ENCODE results near the gene LRRK2. TPM values are rescaled to one million over a fixed set of nuclear protein-coding genes. Genes with fewer than 3 reads are reported as not detected.

LRRK2 gene
- total and polyA plus RNA-seq, 2 donors from 2014 or later, result 8.6 to 110 TPM

GRCh38 chr12:40227447-40227846 lies 2.6 kb downstream of the LRRK2 start:
- Histone ChIP-seq H3K27ac (ENCODE audit: low read depth in 2 of 2, low read length in 2 of 2) (peak overlapping the region in 1 of 2 donors; percentile 68), H3K36me3 (ENCODE audit: control insufficient read depth in 2 of 3, insufficient read depth in 3 of 3, low read length in 3 of 3) (no peaks in the 10 kb centered on the region), H3K4me1 (ENCODE audit: control insufficient read depth in 2 of 3, insufficient read depth in 2 of 3, low read depth in 1 of 3, low read length in 3 of 3) (peaks cover 0 to 9% (median 0%) of the 10 kb centered on the region in 3 donors), H3K9ac (ENCODE audit: low read length in 3 of 3) (no peak overlapping the region), H3K9me3 (ENCODE audit: control insufficient read depth in 2 of 3, insufficient read depth in 1 of 3, low read length in 3 of 3) (no peaks in the 10 kb centered on the region), H3K27me3 (ENCODE audit: control insufficient read depth, insufficient read depth, low read length) (no peaks in the 10 kb centered on the region), H3K4me3 (ENCODE audit: low read length in 3 of 3) (peak overlapping the region in 2 of 3 donors; percentile 13 to 25)
- intact Hi-C loops (cut with DNase I), result loop anchor here (10.0 kb wide), 1 partner anchor 73 kb away; no protein-coding TSS in a partner anchor
- no peak for TF ChIP-seq CTCF (IDR thresholded peaks at IDR 0.05; ENCODE audit: borderline replicate concordance, extremely low read depth, insufficient read depth)
- FAIRE-seq (no peak), DNase-seq (no peak)

DNA sequence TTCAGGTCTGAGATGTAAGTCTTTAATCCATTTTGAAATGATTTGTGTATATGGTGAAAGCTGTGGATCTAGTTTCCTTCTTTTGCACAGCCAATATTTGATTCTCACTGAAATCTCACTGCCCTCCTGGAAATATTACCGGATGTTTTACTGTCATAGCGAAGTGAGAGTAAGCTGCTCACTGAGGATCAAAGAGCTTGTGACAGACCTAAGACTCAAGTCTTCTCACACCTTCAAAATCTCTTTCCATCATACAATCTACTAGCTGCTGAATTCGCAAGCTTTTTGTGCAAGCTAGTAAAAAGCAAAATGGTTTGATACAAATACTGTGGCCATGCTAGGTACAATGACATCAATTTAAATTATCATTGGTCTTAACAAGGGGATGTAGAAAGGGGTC lies 3.9 kb downstream of the LRRK2 start:
- intact Hi-C loops (cut with DNase I), result loop anchor here (10.0 kb wide), 1 partner anchor 74 kb away; no protein-coding TSS in a partner anchor
- DNase-seq (no peak), FAIRE-seq (no peak)
- H3K27ac ChIP-seq (ENCODE audit: low read depth in 2 of 2, low read length in 2 of 2), result no peak overlapping the region
- H3K36me3 ChIP-seq (ENCODE audit: control insufficient read depth in 2 of 3, insufficient read depth in 3 of 3, low read length in 3 of 3), result no peaks in the 10 kb centered on the region
- H3K9ac ChIP-seq (ENCODE audit: low read length in 3 of 3), result no peak overlapping the region
- peaks cover 0 to 9% (median 0%) of the 10 kb centered on the region in 3 donors for H3K4me1 ChIP-seq (ENCODE audit: control insufficient read depth in 2 of 3, insufficient read depth in 2 of 3, low read depth in 1 of 3, low read length in 3 of 3)
- H3K9me3 ChIP-seq (ENCODE audit: control insufficient read depth in 2 of 3, insufficient read depth in 1 of 3, low read length in 3 of 3), result no peaks in the 10 kb centered on the region
- peak overlapping the region in 2 of 3 donors; percentile 40 to 47 for H3K4me3 ChIP-seq (ENCODE audit: low read length in 3 of 3)
- H3K27me3 ChIP-seq (ENCODE audit: control insufficient read depth, insufficient read depth, low read length), result no peaks in the 10 kb centered on the region
- TF ChIP-seq CTCF (IDR thresholded peaks at IDR 0.05; ENCODE audit: borderline replicate concordance, extremely low read depth, insufficient read depth), result no peak

DNA sequence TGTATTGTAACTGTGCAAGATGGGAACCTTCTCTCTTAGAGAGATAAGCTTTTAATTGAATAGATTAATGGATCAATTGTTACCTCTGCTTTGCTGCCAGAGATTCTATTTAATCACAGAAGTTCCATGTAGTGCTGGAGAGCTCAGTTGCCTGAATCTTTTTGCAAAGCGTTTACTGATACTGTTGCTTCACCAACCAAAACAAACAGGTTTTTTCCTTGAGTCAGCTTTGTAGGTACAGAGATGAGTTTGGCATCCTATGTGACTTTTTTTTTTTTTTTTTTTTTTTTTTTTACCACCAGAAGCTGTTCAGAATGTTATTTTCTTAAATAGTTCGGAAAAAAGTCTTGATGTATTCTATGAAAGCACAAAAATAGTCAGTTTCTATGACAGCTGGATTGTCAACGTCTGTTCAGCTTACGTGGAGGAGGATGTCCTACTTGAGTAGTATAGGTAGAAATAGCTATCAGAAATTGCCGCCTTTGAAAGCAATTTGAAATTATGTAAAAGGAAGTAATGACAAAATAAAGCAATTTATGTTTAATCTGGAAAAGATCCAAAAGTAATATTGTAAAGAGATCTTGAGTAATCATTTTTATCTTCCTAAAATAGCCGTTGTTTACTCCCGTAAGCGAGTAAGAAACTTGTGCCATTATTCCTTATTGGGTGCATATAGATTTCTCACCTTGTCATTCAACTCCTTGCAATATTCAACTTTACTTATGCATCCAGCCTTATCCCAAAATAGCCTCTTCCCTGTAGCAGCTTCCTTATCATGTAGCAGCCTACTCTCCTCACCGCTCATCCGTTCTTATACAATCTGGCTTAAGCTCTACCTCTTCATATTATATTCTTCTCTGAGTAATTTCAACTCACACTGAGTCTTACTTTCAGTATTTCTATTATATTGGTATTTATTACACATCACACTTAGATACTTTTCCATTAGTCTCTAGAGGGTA lies 5.2 kb downstream of the LRRK2 start:
- intact Hi-C loops (cut with DNase I), result loop anchor here (10.0 kb wide), 1 partner anchor 75 kb away; no protein-coding TSS in a partner anchor
- no peak overlapping the region for H3K4me3 ChIP-seq (ENCODE audit: low read length in 3 of 3)
- no peak overlapping the region for H3K27ac ChIP-seq (ENCODE audit: low read depth in 2 of 2, low read length in 2 of 2)
- no peak for TF ChIP-seq CTCF (IDR thresholded peaks at IDR 0.05; ENCODE audit: borderline replicate concordance, extremely low read depth, insufficient read depth)
- peaks cover 0 to 9% (median 0%) of the 10 kb centered on the region in 3 donors for H3K4me1 ChIP-seq (ENCODE audit: control insufficient read depth in 2 of 3, insufficient read depth in 2 of 3, low read depth in 1 of 3, low read length in 3 of 3)
- FAIRE-seq, result no peak
- no peak for DNase-seq
- H3K9me3 ChIP-seq (ENCODE audit: control insufficient read depth in 2 of 3, insufficient read depth in 1 of 3, low read length in 3 of 3), result no peaks in the 10 kb centered on the region
- H3K36me3 ChIP-seq (ENCODE audit: control insufficient read depth in 2 of 3, insufficient read depth in 3 of 3, low read length in 3 of 3), result peaks cover 0 to under 1% (median 0%) of the 10 kb centered on the region in 3 donors
- no peak overlapping the region for H3K9ac ChIP-seq (ENCODE audit: low read length in 3 of 3)
- H3K27me3 ChIP-seq (ENCODE audit: control insufficient read depth, insufficient read depth, low read length), result no peaks in the 10 kb centered on the region
